Mesenchymal stem cell (in vitro differentiated cells and primary cell): ENCODE data around the gene COL4A1.
A peak's percentile ranks its signal among the peaks of the same experiment; 100 is the strongest.

Experiments used
- DNase-seq: peaks from one replicate; pipeline ENCODE4 v3.0.0-alpha.2; 2013
- H2AFZ ChIP-seq: one replicate; pipeline ENCODE4 v1.6.1; 2013; ENCODE audit warnings: low read depth, mild to moderate bottlenecking, control low read depth, inconsistent platforms, low read length, moderate library complexity
- H2AK5ac ChIP-seq: 2 replicates; pipeline ENCODE4 v1.6.1; 2013; ENCODE audit warnings: low read length, moderate library complexity, mild to moderate bottlenecking, inconsistent platforms; ENCODE audit not compliant: severe bottlenecking
- H2BK120ac ChIP-seq: one replicate; pipeline ENCODE4 v1.6.1; 2013; ENCODE audit warnings: low read depth, mild to moderate bottlenecking, inconsistent platforms, low read length, moderate library complexity
- H2BK12ac ChIP-seq, 2 experiments: one replicate each; pipeline ENCODE4 v1.6.1; 2013; ENCODE audit warnings: inconsistent platforms in 2 of 2, low read length in 2 of 2, mild to moderate bottlenecking in 2 of 2, moderate library complexity in 2 of 2, control low read depth in 1 of 2
- H2BK15ac ChIP-seq: one replicate; pipeline ENCODE4 v1.6.1; 2013; ENCODE audit warnings: mild to moderate bottlenecking, low read depth, inconsistent platforms; ENCODE audit not compliant: poor library complexity, severe bottlenecking
- H2BK5ac ChIP-seq: 2 replicates; pipeline ENCODE4 v1.6.1; 2013; ENCODE audit warnings: low read depth, mild to moderate bottlenecking, low read length, control low read depth, inconsistent platforms; ENCODE audit not compliant: poor library complexity, severe bottlenecking
- H3K14ac ChIP-seq, 2 experiments: one replicate each; pipeline ENCODE4 v1.6.1; 2013; ENCODE audit warnings: inconsistent platforms in 2 of 2, low read length in 2 of 2, control low read depth in 1 of 2, mild to moderate bottlenecking in 1 of 2, moderate library complexity in 1 of 2
- H3K18ac ChIP-seq, 2 experiments: one replicate each; pipeline ENCODE4 v1.6.1; 2013; ENCODE audit warnings: inconsistent platforms in 2 of 2, low read length in 2 of 2, control low read depth in 1 of 2, low read depth in 1 of 2, mild to moderate bottlenecking in 1 of 2
- H3K23ac ChIP-seq, 2 experiments: one replicate each; pipeline ENCODE4 v1.6.1; 2013; ENCODE audit warnings: inconsistent platforms in 2 of 2, low read length in 2 of 2, mild to moderate bottlenecking in 2 of 2, moderate library complexity in 2 of 2, control low read depth in 1 of 2
- H3K27ac ChIP-seq: 2 replicates; pipeline ENCODE4 v1.5.1; 2013; ENCODE audit warnings: mild to moderate bottlenecking, moderate library complexity, low read length, control low read depth, inconsistent platforms; ENCODE audit not compliant: poor library complexity, severe bottlenecking
- H3K27me3 ChIP-seq, 2 experiments: 2 replicates each; pipeline versions ENCODE4 v1.6.1 to v1.7.0; 2013; ENCODE audit warnings: low read length in 2 of 2, mild to moderate bottlenecking in 2 of 2, moderate library complexity in 2 of 2, control low read depth in 1 of 2, inconsistent platforms in 1 of 2; ENCODE audit not compliant: control insufficient read depth in 1 of 2, insufficient read depth in 1 of 2
- H3K36me3 ChIP-seq, 2 experiments: 2 replicates each; pipeline versions ENCODE4 v1.6.1 to v1.7.0; 2013; ENCODE audit warnings: low read length in 2 of 2, control low read depth in 1 of 2, inconsistent platforms in 1 of 2, low read depth in 1 of 2, mild to moderate bottlenecking in 1 of 2; ENCODE audit not compliant: insufficient read depth in 2 of 2, control insufficient read depth in 1 of 2
- H3K4ac ChIP-seq, 2 experiments: one replicate each; pipeline ENCODE4 v1.6.1; 2013; ENCODE audit warnings: inconsistent platforms in 2 of 2, low read length in 2 of 2, mild to moderate bottlenecking in 2 of 2, moderate library complexity in 2 of 2, control low read depth in 1 of 2, low read depth in 1 of 2
- H3K4me1 ChIP-seq: 2 replicates; pipeline ENCODE4 v1.6.1; 2013; ENCODE audit warnings: low read depth, low read length, control low read depth; ENCODE audit not compliant: control insufficient read depth, insufficient read depth
- H3K4me2 ChIP-seq: 2 replicates; pipeline ENCODE4 v1.6.1; 2013; ENCODE audit warnings: low read length, mild to moderate bottlenecking, inconsistent platforms; ENCODE audit not compliant: poor library complexity, severe bottlenecking
- H3K4me3 ChIP-seq, 2 experiments: 2 replicates each; pipeline versions ENCODE4 v1.5.1 to v1.7.0; 2013; ENCODE audit warnings: low read length in 2 of 2, mild to moderate bottlenecking in 2 of 2, control low read depth in 1 of 2, low read depth in 1 of 2; ENCODE audit not compliant: insufficient read depth in 1 of 2
- H3K79me1 ChIP-seq: replicated peaks from 2 replicates; pipeline ENCODE4 v1.6.1; 2013; ENCODE audit warnings: mild to moderate bottlenecking, control low read depth, low read length, inconsistent platforms; ENCODE audit not compliant: poor library complexity, severe bottlenecking
- H3K9ac ChIP-seq: 2 replicates; pipeline ENCODE4 v1.7.0; 2013; ENCODE audit warnings: mild to moderate bottlenecking, low read length, moderate library complexity
- H3K9me3 ChIP-seq: 2 replicates; pipeline ENCODE4 v1.7.0; 2013; ENCODE audit warnings: mild to moderate bottlenecking, low read length; ENCODE audit not compliant: control insufficient read depth
- H4K8ac ChIP-seq: one replicate; pipeline ENCODE4 v1.6.1; 2013; ENCODE audit warnings: inconsistent platforms, mild to moderate bottlenecking, low read length, moderate library complexity
- H4K91ac ChIP-seq: one replicate; pipeline ENCODE4 v1.6.1; 2013; ENCODE audit warnings: mild to moderate bottlenecking, low read length, inconsistent platforms
- WGBS: methylation state at CpG from one replicate; pipeline ENCODE4 v1.1.7; 2013; ENCODE audit warnings: mixed read lengths; 5-methylcytosine and 5-hydroxymethylcytosine counted together

Gene COL4A1

DNA sequence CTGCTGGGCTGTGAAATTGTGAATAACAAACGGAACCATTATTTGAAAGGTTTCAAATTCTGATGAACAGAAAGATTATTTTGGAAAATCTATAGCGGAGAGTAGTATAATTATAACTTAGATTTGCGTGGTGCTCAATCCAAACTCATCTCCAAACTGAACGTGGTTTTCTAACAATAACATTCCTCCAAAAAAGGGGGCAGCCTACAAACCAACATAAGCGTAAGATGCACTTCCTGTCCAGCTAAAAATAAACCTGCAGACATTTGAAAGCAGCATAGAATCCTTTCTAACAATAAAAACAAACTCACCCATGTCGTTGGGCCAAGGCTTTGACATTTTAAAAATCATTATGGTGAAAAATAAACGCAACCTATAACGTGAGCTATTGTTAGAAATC is 178.4 kb downstream of the COL4A1 start:
- 65% methylated on average over 8 of the region's 8 CpGs for WGBS

DNA sequence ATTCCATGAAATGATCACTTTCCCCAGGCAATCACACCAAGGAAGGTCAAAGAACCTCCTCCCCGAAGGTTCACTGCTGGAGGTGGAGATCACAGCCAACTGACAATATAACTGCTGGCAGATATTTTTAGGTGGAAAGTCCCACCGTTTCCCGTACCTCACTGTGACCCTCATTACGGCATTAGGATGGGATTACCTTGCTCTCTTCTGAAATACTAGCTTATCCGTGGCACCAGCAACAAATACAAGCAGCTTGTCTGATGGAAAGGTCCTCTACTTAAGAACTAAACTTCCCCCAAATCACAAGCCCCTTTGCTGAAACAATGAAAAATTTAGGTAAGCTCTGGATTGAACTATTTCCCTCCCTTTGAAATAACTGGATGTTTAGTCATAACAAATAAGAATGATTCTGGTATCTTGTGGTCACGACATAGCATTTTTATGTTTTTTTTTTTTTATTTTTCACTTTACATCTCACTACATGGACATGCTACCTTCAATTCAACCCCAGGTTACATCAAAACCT is 178.9 kb downstream of the COL4A1 start:
- no peak overlapping the region for H3K4me2 ChIP-seq
- H3K27me3 ChIP-seq: no peaks in the 10 kb centered on the region
- no peak overlapping the region for H2BK15ac ChIP-seq
- no peak overlapping the region for H3K9ac ChIP-seq
- no peak overlapping the region for H3K23ac ChIP-seq
- H3K18ac ChIP-seq: no peak overlapping the region
- no peak for DNase-seq
- H2BK120ac ChIP-seq: no peak overlapping the region
- H2BK5ac ChIP-seq: peak overlapping the region; percentile 48
- peaks cover 0 to 2% of the 10 kb centered on the region in 2 experiments for H3K36me3 ChIP-seq
- H3K79me1 ChIP-seq: no peaks in the 10 kb centered on the region
- H4K91ac ChIP-seq: no peak overlapping the region
- H3K14ac ChIP-seq: no peak overlapping the region
- H2BK12ac ChIP-seq: no peak overlapping the region
- H3K4me3 ChIP-seq: no peak overlapping the region
- H3K9me3 ChIP-seq: no peaks in the 10 kb centered on the region
- no peak overlapping the region for H2AFZ ChIP-seq
- H4K8ac ChIP-seq: no peak overlapping the region
- WGBS: 73% methylated on average over 5 of the region's 6 CpGs
- peak overlapping the region; percentile 45 for H3K27ac ChIP-seq
- H3K4me1 ChIP-seq: peaks cover 27% of the 10 kb centered on the region
- H2AK5ac ChIP-seq: peak overlapping the region; percentile 33
- H3K4ac ChIP-seq: no peak overlapping the region

More for the DNA sequence above, 178.4 kb downstream of the COL4A1 start:
- no peak overlapping the region for H2BK120ac ChIP-seq
- no peaks in the 10 kb centered on the region for H3K27me3 ChIP-seq
- H3K18ac ChIP-seq: no peak overlapping the region
- peaks cover 0 to 2% of the 10 kb centered on the region in 2 experiments for H3K36me3 ChIP-seq
- peaks cover 22% of the 10 kb centered on the region for H3K4me1 ChIP-seq
- no peak overlapping the region for H4K8ac ChIP-seq
- H3K4ac ChIP-seq: no peak overlapping the region
- H3K79me1 ChIP-seq: no peaks in the 10 kb centered on the region
- no peak overlapping the region for H3K9ac ChIP-seq
- H3K4me2 ChIP-seq: no peak overlapping the region
- no peak overlapping the region for H4K91ac ChIP-seq
- no peak overlapping the region for H2BK5ac ChIP-seq
- H3K9me3 ChIP-seq: no peaks in the 10 kb centered on the region
- no peak overlapping the region for H3K27ac ChIP-seq
- no peak overlapping the region for H2BK12ac ChIP-seq
- no peak overlapping the region for H2AFZ ChIP-seq
- H2AK5ac ChIP-seq: no peak overlapping the region
- H3K4me3 ChIP-seq: no peak overlapping the region
- no peak overlapping the region for H3K23ac ChIP-seq
- H2BK15ac ChIP-seq: no peak overlapping the region
- no peak for DNase-seq
- H3K14ac ChIP-seq: no peak overlapping the region

DNA sequence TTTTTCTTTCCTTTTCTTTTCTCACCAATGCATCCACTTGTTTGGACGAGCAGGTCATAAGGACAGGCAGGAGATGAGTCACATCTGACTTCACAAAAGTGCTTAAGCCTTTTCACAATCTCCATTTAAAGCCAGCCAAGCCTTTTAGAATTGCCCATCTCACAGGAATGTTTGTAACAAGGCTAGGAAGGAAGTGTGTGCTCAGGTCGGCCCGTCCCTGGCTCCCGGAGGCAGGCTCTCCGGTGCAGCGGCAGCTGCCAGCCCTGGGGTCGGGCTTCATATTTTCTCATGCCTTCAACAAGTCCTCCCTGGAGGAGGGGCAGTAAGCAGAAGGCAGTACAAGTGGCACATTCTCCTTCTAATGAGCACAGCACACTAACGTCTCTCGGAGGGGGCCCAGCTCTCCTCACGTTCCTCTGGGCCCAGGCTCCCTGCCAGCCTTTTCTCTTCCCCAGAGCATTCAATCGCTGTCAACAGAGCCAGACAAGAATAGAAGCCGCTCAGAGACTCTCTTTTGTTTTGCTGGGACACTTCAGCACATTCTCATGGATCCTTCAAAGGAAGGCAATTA is 180.5 kb downstream of the COL4A1 start:
- WGBS: 0% methylated on average over 12 of the region's 12 CpGs
- H3K4me2 ChIP-seq: peak overlapping the region; percentile 18
- no peak overlapping the region for H2BK12ac ChIP-seq
- no peaks in the 10 kb centered on the region for H3K9me3 ChIP-seq
- peak overlapping the region; percentile 58 for H3K9ac ChIP-seq
- H2AK5ac ChIP-seq: peak overlapping the region; percentile 3
- peak; percentile 98 for DNase-seq
- H3K79me1 ChIP-seq: no peaks in the 10 kb centered on the region
- H2BK15ac ChIP-seq: peak overlapping the region; percentile 78
- H3K4me1 ChIP-seq: peaks cover 21% of the 10 kb centered on the region
- no peaks in the 10 kb centered on the region for H3K27me3 ChIP-seq
- peak overlapping the region; percentile 93 for H3K27ac ChIP-seq
- peak overlapping the region; percentile 52 to 57 for H3K4ac ChIP-seq
- no peak overlapping the region for H2AFZ ChIP-seq
- H3K18ac ChIP-seq: peak overlapping the region; percentile 44 to 88
- H4K91ac ChIP-seq: peak overlapping the region; percentile 65
- H2BK120ac ChIP-seq: no peak overlapping the region
- peak overlapping the region; percentile 62 for H2BK5ac ChIP-seq
- H3K4me3 ChIP-seq: peak overlapping the region in 1 of 2 experiments; percentile 45
- no peak overlapping the region for H3K14ac ChIP-seq
- peaks cover 0 to 1% of the 10 kb centered on the region in 2 experiments for H3K36me3 ChIP-seq
- H3K23ac ChIP-seq: peak overlapping the region in 1 of 2 experiments; percentile 54
- H4K8ac ChIP-seq: peak overlapping the region; percentile 79

DNA sequence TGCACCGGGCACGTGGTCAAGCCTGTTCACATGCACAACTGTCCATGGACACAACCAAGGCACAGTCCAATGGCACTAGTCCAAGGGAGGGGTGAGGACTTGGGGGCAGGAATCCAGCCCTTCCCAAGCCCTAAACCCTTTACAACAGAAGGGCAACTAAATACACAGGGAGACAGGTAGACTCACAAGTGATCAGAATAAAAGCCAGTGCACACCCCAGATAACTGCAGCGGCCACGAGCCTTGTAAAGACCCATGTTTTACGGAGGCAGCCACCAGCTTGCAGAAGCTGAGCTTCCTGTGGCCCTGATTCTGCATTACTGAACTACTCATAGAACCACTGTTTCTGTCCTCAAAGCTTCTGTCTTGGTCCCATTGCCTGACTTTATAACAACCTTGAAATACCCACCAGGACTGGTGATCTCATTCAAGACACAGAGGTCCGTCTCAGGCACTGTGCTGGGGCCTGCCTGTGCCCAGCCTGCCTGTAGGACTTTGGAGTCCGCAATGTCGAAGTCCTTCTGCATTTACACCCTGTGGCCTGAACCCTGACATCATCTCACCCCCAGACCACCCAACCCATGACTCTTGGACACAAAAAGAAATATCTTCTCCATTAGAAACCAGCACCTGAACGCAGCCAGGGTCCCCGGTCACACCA is 181.2 kb downstream of the COL4A1 start:
- H3K27ac ChIP-seq: peak overlapping the region; percentile 93
- peak overlapping the region; percentile 62 to 77 for H3K18ac ChIP-seq
- peak overlapping the region; percentile 74 for H4K8ac ChIP-seq
- peak overlapping the region; percentile 65 for H2AK5ac ChIP-seq
- H3K4me2 ChIP-seq: no peak overlapping the region
- H3K79me1 ChIP-seq: no peaks in the 10 kb centered on the region
- H3K4me3 ChIP-seq: no peak overlapping the region
- H2BK12ac ChIP-seq: peak overlapping the region; percentile 80 to 95
- H2BK15ac ChIP-seq: peak overlapping the region; percentile 12
- peak; percentile 50 for DNase-seq
- H3K23ac ChIP-seq: no peak overlapping the region
- H3K4me1 ChIP-seq: peaks cover 22% of the 10 kb centered on the region
- no peak overlapping the region for H2BK5ac ChIP-seq
- H4K91ac ChIP-seq: peak overlapping the region; percentile 94
- no peaks in the 10 kb centered on the region for H3K36me3 ChIP-seq
- peaks cover 0 to 5% of the 10 kb centered on the region in 2 experiments for H3K27me3 ChIP-seq
- no peak overlapping the region for H2AFZ ChIP-seq
- WGBS: 79% methylated on average over 10 of the region's 10 CpGs
- peak overlapping the region; percentile 77 for H2BK120ac ChIP-seq
- no peaks in the 10 kb centered on the region for H3K9me3 ChIP-seq
- H3K4ac ChIP-seq: peak overlapping the region; percentile 75 to 79
- H3K9ac ChIP-seq: peak overlapping the region; percentile 58
- peak overlapping the region in 1 of 2 experiments; percentile 12 for H3K14ac ChIP-seq
